Mucosa of rectum (tissue), 2 donors: Measurements from ENCODE around the gene IGFLR1.
A peak's percentile ranks its signal among the peaks of the same experiment; 100 is the strongest.

Experiments
- H3K27ac ChIP-seq, 2 donors: one replicate each; pipeline ENCODE4 v1.7.0; 2013; ENCODE audit warnings: inconsistent platforms in 2 of 2, low read depth in 2 of 2, low read length in 2 of 2
- H3K27me3 ChIP-seq, 2 donors: one replicate each; pipeline ENCODE4 v1.7.0; 2013; ENCODE audit warnings: low read length in 2 of 2; ENCODE audit not compliant: control insufficient read depth in 2 of 2, insufficient read depth in 2 of 2
- H3K36me3 ChIP-seq, 2 donors: one replicate each; pipeline ENCODE4 v1.7.0; 2013; ENCODE audit warnings: low read length in 2 of 2; ENCODE audit not compliant: control insufficient read depth in 2 of 2, insufficient read depth in 2 of 2
- H3K4me1 ChIP-seq, 2 donors: one replicate each; pipeline ENCODE4 v1.7.0; 2013; ENCODE audit warnings: low read length in 2 of 2, mild to moderate bottlenecking in 1 of 2; ENCODE audit not compliant: control insufficient read depth in 2 of 2, insufficient read depth in 2 of 2
- H3K4me3 ChIP-seq, 2 donors: one replicate each; pipeline ENCODE4 v1.7.0; 2013; ENCODE audit warnings: low read length in 2 of 2
- H3K9ac ChIP-seq, 2 donors: one replicate each; pipeline ENCODE4 v1.7.0; 2013; ENCODE audit warnings: low read length in 2 of 2, low read depth in 1 of 2, mild to moderate bottlenecking in 1 of 2
- H3K9me3 ChIP-seq, 2 donors: one replicate each; pipeline ENCODE4 v1.7.0; 2013; ENCODE audit warnings: low read length in 2 of 2; ENCODE audit not compliant: control insufficient read depth in 2 of 2
- donor health status: healthy.
- donor health status: Normal muscosa, but diverticular disease.

Gene IGFLR1

DNA sequence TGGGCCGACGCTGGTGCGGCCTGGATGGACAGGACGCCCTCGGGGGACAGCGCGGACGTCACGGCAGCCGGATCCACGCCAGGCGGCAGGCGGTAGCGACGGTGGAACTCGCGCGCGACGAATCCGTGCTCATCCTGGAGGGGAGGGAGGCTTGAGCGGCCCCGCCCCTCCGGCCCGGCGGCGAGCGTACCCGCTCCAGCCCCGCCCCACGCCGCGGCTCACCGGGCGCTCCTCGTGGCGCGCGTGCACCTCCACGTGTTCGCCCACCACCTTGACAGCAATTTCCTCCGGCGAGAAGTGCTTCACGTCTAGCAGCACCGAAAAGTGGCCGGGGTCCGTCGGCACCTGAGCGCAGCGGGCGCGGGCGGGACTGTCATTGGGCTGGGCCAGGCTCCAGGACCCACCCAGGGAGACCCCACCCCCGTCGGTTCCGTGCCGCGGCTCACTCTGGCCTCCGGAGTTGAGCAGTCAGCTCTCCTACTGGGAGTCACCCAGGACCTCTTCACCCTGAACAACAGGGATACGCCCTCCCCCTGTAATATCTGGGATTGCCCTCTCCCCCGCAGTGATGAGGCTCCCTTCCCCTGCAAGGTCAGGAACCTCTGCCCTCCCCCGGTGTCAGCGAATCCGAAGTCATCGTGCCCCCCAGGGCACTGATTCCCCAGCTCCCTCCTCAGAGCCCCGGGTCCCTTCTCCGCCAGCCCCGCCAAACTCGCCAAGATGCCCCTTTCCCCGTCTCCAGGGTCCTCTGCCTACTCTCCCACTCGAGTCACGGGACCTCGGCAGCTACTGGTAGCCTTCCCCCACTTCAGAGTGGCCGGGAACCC is 13.5 kb upstream of the IGFLR1 start:
- Histone ChIP-seq H3K4me3 (peak overlapping the region; percentile 48 to 56), H3K9ac (peak overlapping the region; percentile 47), H3K4me1 (peaks cover 28% of the 10 kb centered on the region in 2 donors)

DNA sequence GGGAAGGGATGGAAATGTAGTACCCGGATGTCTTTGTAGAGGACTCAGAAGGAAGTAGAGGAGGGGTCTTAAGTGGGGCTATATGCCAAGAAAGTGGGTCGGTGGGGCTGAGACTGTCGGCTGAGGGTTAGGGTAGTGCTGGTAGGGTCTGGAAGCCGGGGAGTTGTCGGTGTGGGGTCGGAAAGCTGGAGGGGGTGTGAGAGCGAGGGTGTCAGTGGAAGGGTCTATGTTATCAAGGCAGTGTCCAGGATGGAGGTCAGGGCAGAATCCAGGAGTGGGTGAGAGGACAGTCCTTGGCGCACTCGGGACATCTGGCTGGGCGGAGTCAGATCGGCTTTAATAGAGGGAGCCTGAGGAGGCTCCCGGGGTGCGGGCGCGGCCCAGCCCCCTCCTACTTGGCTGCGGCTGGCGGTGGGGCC is 12.9 kb upstream of the IGFLR1 start:
- Histone ChIP-seq H3K4me3 (peak overlapping the region; percentile 48 to 56), H3K4me1 (peaks cover 28% of the 10 kb centered on the region in 2 donors), H3K9ac (peak overlapping the region in 1 of 2 donors; percentile 47), H3K27me3 (peaks cover 0 to 3% of the 10 kb centered on the region in 2 donors), H3K36me3 (peaks cover 15 to 18% of the 10 kb centered on the region in 2 donors), H3K27ac (peak overlapping the region; percentile 59 to 97), H3K9me3 (no peaks in the 10 kb centered on the region)

More for the DNA sequence above, 13.5 kb upstream of the IGFLR1 start:
- Histone ChIP-seq H3K9me3 (no peaks in the 10 kb centered on the region), H3K27ac (peak overlapping the region; percentile 59 to 97), H3K36me3 (peaks cover 15 to 18% of the 10 kb centered on the region in 2 donors), H3K27me3 (peaks cover 0 to 3% of the 10 kb centered on the region in 2 donors)

DNA sequence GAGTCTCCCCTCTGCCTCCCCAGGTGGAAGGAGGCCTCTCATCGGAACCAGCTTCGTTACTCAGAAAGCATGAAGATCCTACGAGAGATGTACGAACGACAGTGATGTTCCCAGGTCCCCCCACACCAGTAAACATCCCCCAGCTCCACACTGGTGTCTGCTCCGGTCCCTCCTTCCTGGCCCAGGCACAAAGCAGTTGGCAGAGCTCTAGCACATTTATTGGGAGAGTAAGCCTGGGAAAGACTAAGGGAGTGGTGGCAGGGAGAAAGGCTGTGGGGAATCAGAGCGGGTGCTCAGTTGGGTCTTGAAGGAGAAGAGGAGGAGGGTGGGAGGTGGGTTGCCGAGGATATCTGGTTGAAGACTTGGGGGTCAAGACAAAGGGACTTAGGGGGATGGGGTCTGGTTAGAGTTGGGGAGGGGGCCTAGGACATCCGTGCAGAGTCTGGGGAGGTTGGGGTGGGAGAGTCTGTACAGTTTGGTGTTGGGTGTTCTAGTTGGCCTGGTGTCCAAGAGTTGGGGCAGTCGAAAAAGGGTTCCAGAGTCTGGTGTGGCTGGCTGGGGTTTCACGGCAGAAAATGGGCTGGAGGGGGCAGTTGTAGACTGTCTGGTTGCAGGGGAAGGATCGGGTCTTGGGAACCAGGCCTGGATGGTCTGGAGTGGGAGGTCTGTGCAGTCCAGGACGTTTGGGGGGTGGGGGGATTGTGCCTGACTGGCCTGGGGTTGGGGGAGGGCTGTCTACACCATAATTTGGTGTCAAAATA is 12.3 kb upstream of the IGFLR1 start:
- Histone ChIP-seq H3K4me3 (no peak overlapping the region), H3K9me3 (no peaks in the 10 kb centered on the region), H3K27me3 (peaks cover 0 to 3% of the 10 kb centered on the region in 2 donors), H3K27ac (peak overlapping the region in 1 of 2 donors; percentile 97), H3K9ac (no peak overlapping the region), H3K4me1 (peaks cover 28% of the 10 kb centered on the region in 2 donors), H3K36me3 (peaks cover 15 to 18% of the 10 kb centered on the region in 2 donors)

DNA sequence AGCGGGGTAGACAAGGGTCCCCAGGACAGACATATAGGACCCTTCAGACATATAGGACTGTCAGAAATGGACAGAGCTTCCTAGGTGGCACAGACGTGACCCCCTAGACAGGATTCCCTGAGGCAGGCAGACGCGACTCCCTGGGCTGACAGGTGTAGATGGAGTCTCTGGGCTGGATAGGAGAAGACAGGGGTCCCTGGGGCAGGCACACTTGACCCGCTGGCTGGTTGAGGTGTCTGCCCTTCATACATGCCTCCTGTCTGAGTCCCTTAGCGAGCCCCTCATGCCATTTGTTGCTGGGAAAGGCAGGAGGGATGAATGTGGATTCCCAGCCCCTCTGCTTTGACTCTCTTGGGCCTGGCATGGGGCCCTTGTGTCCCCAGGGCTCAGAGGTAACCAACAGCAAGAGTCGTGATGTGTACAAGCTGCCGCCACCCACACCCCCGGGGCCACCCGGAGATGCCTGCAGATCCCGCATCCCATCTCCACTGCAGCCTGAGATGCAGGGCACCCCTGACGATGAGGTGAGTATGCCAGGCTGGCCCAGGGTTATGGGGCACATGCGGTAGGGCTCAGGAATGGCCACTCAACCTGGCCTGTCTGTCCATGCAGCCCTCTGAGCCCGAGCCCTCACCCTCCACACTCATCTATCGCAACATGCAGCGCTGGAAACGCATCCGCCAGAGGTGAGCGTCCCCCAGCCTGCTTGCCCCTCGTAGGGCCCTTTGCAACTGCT is 11.6 kb upstream of the IGFLR1 start:
- H3K4me3 ChIP-seq = no peak overlapping the region

DNA sequence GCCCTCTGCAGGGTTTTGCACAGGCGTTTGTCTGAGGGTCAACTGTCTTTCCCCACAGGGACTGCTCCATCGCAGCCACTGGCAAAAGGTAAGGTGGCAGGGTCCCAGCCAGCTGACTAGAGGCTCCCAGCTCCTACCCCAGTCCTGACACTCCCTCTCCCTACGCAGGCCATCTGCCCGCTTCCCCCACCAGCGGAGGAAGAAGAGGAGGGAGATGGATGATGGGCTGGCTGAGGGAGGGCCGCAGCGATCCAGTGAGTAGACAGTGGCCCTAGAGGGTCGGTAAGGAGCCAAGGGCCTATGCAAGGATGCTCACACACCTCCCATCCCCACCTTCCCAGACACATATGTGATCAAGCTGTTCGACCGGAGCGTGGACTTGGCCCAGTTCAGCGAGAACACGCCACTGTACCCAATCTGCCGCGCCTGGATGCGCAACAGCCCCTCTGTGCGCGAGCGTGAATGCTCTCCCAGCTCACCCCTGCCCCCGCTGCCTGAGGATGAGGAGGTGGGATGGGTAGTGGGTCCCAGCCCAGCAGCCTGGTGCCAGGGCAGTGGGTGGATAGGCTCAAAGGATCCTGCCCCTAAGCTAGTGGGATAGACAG is 10.6 kb upstream of the IGFLR1 start:
- Histone ChIP-seq H3K9me3 (no peaks in the 10 kb centered on the region), H3K4me3 (no peak overlapping the region), H3K27me3 (peaks cover 0 to 3% of the 10 kb centered on the region in 2 donors), H3K36me3 (peaks cover 15 to 18% of the 10 kb centered on the region in 2 donors), H3K27ac (no peak overlapping the region), H3K9ac (no peak overlapping the region), H3K4me1 (peaks cover 21 to 28% of the 10 kb centered on the region in 2 donors)

More for the DNA sequence above, 11.6 kb upstream of the IGFLR1 start:
- H3K27me3 ChIP-seq = peaks cover 0 to 3% of the 10 kb centered on the region in 2 donors
- H3K9ac ChIP-seq = no peak overlapping the region
- H3K9me3 ChIP-seq = no peaks in the 10 kb centered on the region
- no peak overlapping the region for H3K27ac ChIP-seq
- peaks cover 26 to 28% of the 10 kb centered on the region in 2 donors for H3K4me1 ChIP-seq
- peaks cover 15 to 18% of the 10 kb centered on the region in 2 donors for H3K36me3 ChIP-seq

DNA sequence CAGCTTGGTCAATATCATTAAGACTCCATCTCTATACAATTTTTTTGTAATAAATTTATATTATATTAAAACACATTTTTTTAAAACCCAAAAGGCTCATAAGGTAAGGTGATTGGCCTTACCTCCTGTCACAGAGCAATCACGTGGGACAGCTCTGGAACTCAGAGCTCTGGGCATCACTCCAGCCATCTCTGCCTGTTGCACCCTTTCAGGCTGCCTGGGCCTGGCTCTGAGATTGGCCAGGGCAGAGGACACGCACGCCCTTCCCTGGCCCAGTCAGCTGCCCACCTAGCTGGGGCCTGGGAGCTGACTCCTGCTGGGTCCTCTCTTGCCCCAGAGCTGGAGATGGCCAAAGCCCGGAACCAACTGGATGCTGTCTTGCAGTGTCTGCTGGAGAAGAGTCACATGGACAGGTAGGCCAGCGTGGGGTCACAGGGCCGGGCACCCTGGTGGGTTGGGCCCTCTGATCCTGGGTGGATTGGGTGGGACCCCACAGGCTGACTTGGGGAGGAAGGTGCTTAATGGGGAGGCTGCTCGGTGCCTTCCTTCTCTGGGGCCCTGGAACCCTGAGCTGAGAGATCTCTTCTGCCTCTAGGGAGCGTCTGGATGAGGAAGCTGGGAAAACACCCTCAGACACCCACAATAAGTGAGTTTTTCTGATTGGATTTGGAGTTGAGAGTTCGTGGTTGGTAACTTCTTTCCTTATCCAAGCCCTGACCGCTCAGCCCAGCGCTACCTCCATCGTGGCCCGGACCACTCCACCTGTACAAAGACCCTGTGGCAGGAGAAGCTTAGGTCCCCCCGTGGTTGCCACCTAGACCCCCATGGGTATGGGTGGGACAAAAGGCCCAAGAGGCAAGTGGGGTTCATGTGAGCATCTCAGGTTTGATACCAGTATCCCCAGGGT is 9.8 kb upstream of the IGFLR1 start:
- Histone ChIP-seq H3K4me3 (no peak overlapping the region), H3K9ac (no peak overlapping the region), H3K9me3 (no peaks in the 10 kb centered on the region), H3K27ac (no peak overlapping the region), H3K27me3 (peaks cover 0 to 3% of the 10 kb centered on the region in 2 donors), H3K4me1 (peaks cover 17 to 25% of the 10 kb centered on the region in 2 donors), H3K36me3 (peaks cover 15 to 18% of the 10 kb centered on the region in 2 donors)

DNA sequence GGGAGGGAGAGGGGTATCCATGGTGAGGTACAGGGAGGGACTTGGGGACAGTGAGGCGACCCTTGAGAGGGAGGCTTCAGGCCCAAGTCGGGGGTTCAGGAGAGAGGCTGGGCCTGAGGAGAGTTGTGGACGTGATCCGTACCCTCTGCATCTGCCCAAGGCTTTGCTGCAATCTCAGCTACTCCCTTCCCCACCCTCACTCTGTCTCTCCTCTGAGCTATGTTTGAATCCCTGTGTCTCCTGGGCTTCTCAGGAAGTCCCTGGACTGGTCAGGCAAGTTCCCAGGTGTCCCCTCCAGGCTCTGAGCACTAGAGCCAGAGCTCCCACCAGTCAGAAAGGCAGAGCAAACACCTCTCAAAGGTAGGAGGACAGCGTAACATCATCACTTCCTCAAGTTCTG is 7.9 kb upstream of the IGFLR1 start:
- Histone ChIP-seq H3K9me3 (no peaks in the 10 kb centered on the region), H3K9ac (no peak overlapping the region), H3K4me1 (peaks cover 16% of the 10 kb centered on the region in 2 donors), H3K27ac (no peak overlapping the region), H3K27me3 (no peaks in the 10 kb centered on the region), H3K4me3 (no peak overlapping the region), H3K36me3 (peaks cover 15 to 18% of the 10 kb centered on the region in 2 donors)

DNA sequence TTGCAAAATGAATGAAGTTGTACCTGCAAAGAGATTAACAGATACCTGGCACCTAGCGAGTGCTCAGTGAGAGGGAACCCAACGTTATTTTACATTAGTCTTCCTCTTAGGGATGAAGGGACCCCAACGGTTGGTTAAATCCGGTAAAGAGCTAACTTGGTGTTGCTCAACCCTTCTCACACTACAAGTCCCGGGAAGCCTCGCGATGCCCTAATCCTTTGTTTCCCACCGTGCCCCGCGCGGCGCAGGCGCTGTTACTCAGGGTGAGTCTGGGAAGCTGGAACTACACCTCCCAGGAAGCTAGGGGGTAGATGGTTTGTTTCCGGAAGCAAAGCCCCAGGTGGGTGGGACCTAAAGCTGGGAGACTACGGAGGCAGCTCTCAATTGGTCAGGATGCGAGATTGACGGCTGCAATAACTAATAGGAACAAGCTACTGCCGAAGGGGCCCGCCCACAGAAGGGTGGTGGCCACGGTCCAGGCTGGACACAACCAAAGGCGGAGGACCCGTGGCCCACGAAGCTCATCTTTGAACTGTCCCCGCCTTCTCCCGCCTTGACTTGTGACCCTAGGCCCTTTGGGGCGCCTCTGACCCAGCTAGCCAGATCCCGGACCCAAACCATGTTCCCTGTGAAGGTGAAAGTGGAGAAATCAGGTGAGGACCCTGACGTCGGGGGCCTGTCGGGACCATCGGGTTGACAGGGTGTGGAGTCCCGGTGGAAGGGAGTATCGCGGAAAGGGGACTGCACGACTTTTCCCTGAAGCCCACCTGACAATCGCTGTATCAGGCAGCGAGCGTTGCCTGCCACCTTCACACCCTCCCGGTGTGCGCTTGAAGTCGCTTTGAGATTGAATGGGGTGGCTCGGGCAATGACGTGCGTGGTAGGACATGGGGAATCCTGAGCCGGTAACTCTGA is 6.1 kb upstream of the IGFLR1 start, which contains the start of gene LIN37:
Gene LIN37, plus strand, starts transcription at position 471 of the 915 bp plus-strand sequence. Its CDS starts 149 bp downstream, at position 620.
- H3K27ac ChIP-seq = peak within 1 kb of the TSS; percentile 74 to 75
- peaks cover 10 to 13% of the 10 kb centered on the region in 2 donors for H3K36me3 ChIP-seq
- H3K4me3 ChIP-seq = peak within 1 kb of the TSS; percentile 97 to 99
- H3K9ac ChIP-seq = peak within 1 kb of the TSS; percentile 95 to 99
- peaks cover 22 to 23% of the 10 kb centered on the region in 2 donors for H3K4me1 ChIP-seq
- no peaks in the 10 kb centered on the region for H3K9me3 ChIP-seq
- H3K27me3 ChIP-seq = no peaks in the 10 kb centered on the region
